IPS DF 19.7 (cell line): Measurements from ENCODE around the gene APLF.
"Not testable (repeated sequence)": the region's sequence is repeated elsewhere in the genome, so short reads cannot be mapped to it uniquely, and the experiment has no call there.

Source experiments
- DNase-seq: peaks from one replicate; pipeline ENCODE4 v3.0.0-alpha.2; 2013; ENCODE audit warnings: low read depth, low spot score

The APLF gene

GRCh38 chr2:68475576-68475975 lies 8.2 kb downstream of the APLF start:
- no peak for DNase-seq

- DNase-seq, result no peak
Observed at GRCh38 chr2:68476454-68476853, 9.1 kb downstream of the APLF start.

GRCh38 chr2:68478688-68479087 lies 11.3 kb downstream of the APLF start:
- no peak for DNase-seq

- DNase-seq, result no peak
Observed at GRCh38 chr2:68482296-68482820, 15.0 kb downstream of the APLF start.

- DNase-seq, result no peak
Observed at GRCh38 chr2:68483011-68483410, 15.6 kb downstream of the APLF start.

GRCh38 chr2:68487773-68488355 lies 20.5 kb downstream of the APLF start:
- no peak for DNase-seq

- not testable (repeated sequence) for DNase-seq
Observed at GRCh38 chr2:68488605-68489004, 21.2 kb downstream of the APLF start.

- no peak for DNase-seq
Observed at GRCh38 chr2:68489282-68489681, 21.9 kb downstream of the APLF start.

- DNase-seq, result no peak
Observed at GRCh38 chr2:68491582-68491981, 24.2 kb downstream of the APLF start.

GRCh38 chr2:68499133-68499532 lies 31.7 kb downstream of the APLF start:
- no peak for DNase-seq

- no peak for DNase-seq
Observed at GRCh38 chr2:68500649-68501048, 33.3 kb downstream of the APLF start.

GRCh38 chr2:68501768-68502167 lies 34.4 kb downstream of the APLF start:
- DNase-seq, result no peak

GRCh38 chr2:68505603-68506159 lies 38.3 kb downstream of the APLF start:
- DNase-seq, result no peak

GRCh38 chr2:68506170-68506569 lies 38.8 kb downstream of the APLF start:
- DNase-seq, result no peak

- DNase-seq, result no peak
Observed at GRCh38 chr2:68512326-68512725, 44.9 kb downstream of the APLF start.

GRCh38 chr2:68512966-68513365 lies 45.6 kb downstream of the APLF start:
- DNase-seq, result no peak

GRCh38 chr2:68514316-68514929 lies 47.0 kb downstream of the APLF start:
- no peak for DNase-seq

GRCh38 chr2:68516051-68516955 lies 48.9 kb downstream of the APLF start:
- no peak for DNase-seq

- no peak for DNase-seq
Observed at GRCh38 chr2:68519236-68519635, 51.9 kb downstream of the APLF start.

- DNase-seq, result no peak
Observed at GRCh38 chr2:68521037-68521436, 53.7 kb downstream of the APLF start.

GRCh38 chr2:68526943-68527342 lies 59.6 kb downstream of the APLF start:
- not testable (repeated sequence) for DNase-seq
